ENCODE data around the gene FBXW4. TPM values are rescaled to one million over a fixed set of nuclear protein-coding genes. Genes with fewer than 3 reads are reported as not detected.

The FBXW4 gene
- polyA plus RNA-seq, 1 donor (not counting 4 experiments of a cell fraction or from before 2014, with no cell fraction given), result 22.3 TPM

- DNase-seq (ENCODE audit: low read depth, low spot score), result no peak
- no peaks in the 10 kb centered on the region for H3K79me2 ChIP-seq (ENCODE audit: control insufficient read depth, insufficient read depth, low read length)
- no peak for TF ChIP-seq CTCF (optimal IDR thresholded peaks at IDR 0.05 in 1 of 3, IDR thresholded peaks at IDR 0.05 in 1 of 3, conservative IDR thresholded peaks at IDR 0.05 in 1 of 3; ENCODE audit: extremely low read depth in 1 of 3, insufficient read depth in 2 of 3, low read length in 3 of 3)
- TF ChIP-seq EZH2 (IDR thresholded peaks at IDR 0.05; ENCODE audit: low read length), result no peak
- H3K4me2 ChIP-seq (ENCODE audit: control insufficient read depth, extremely low read depth, insufficient read depth, low read depth, low read length), result no peak overlapping the region
- H3K9ac ChIP-seq (ENCODE audit: control insufficient read depth, extremely low read depth, insufficient read depth, low read length), result no peak overlapping the region
- dilution Hi-C loops (cut with MboI; ENCODE audit: extremely low pct_ligation_motif_present, low sequenced_read_pairs), result no loop called here
- FAIRE-seq, result no peak
- H4K20me1 ChIP-seq (ENCODE audit: control insufficient read depth, extremely low read depth, insufficient read depth, low read length), result no peaks in the 10 kb centered on the region
- no peaks in the 10 kb centered on the region for H3K9me1 ChIP-seq (ENCODE audit: control insufficient read depth, extremely low read depth, insufficient read depth, low read length)
- H3K27me3 ChIP-seq (ENCODE audit: control insufficient read depth, extremely low read depth, insufficient read depth, low read length), result no peaks in the 10 kb centered on the region
- no peaks in the 10 kb centered on the region for H3K4me1 ChIP-seq (ENCODE audit: control insufficient read depth, extremely low read depth, insufficient read depth, low read length)
- no peak overlapping the region for H2AFZ ChIP-seq (ENCODE audit: control insufficient read depth, low read length)
- H3K27ac ChIP-seq (ENCODE audit: control insufficient read depth, insufficient read depth, low read length), result no peak overlapping the region
- H3K4me3 ChIP-seq (ENCODE audit: control insufficient read depth in 2 of 3, extremely low read depth in 1 of 3, insufficient read depth in 2 of 3, low read depth in 1 of 3, low read length in 3 of 3), result no peak overlapping the region
- H3K36me3 ChIP-seq (ENCODE audit: control insufficient read depth in 2 of 2, extremely low read depth in 1 of 2, insufficient read depth in 2 of 2, low read length in 2 of 2), result peaks cover 8 to 12% of the 10 kb centered on the region in 2 experiments
- no peaks in the 10 kb centered on the region for H3K9me3 ChIP-seq (ENCODE audit: control insufficient read depth, low read depth, low read length)
Measured at GRCh38 chr10:101616415-101617101, 78.4 kb downstream of the FBXW4 start.

GRCh38 chr10:101615525-101616116, 79.3 kb downstream of the FBXW4 start:
- H2AFZ ChIP-seq (ENCODE audit: control insufficient read depth, low read length), result no peak overlapping the region
- no peak for DNase-seq (ENCODE audit: low read depth, low spot score)
- H3K4me2 ChIP-seq (ENCODE audit: control insufficient read depth, extremely low read depth, insufficient read depth, low read depth, low read length), result no peak overlapping the region
- no peaks in the 10 kb centered on the region for H3K4me1 ChIP-seq (ENCODE audit: control insufficient read depth, extremely low read depth, insufficient read depth, low read length)
- H3K9me1 ChIP-seq (ENCODE audit: control insufficient read depth, extremely low read depth, insufficient read depth, low read length), result no peaks in the 10 kb centered on the region
- dilution Hi-C loops (cut with MboI; ENCODE audit: extremely low pct_ligation_motif_present, low sequenced_read_pairs), result no loop called here
- H3K27ac ChIP-seq (ENCODE audit: control insufficient read depth, insufficient read depth, low read length), result no peak overlapping the region
- H4K20me1 ChIP-seq (ENCODE audit: control insufficient read depth, extremely low read depth, insufficient read depth, low read length), result no peaks in the 10 kb centered on the region
- peaks cover 15 to 21% of the 10 kb centered on the region in 2 experiments for H3K36me3 ChIP-seq (ENCODE audit: control insufficient read depth in 2 of 2, extremely low read depth in 1 of 2, insufficient read depth in 2 of 2, low read length in 2 of 2)
- FAIRE-seq, result no peak
- H3K27me3 ChIP-seq (ENCODE audit: control insufficient read depth, extremely low read depth, insufficient read depth, low read length), result no peaks in the 10 kb centered on the region
- no peaks in the 10 kb centered on the region for H3K9me3 ChIP-seq (ENCODE audit: control insufficient read depth, low read depth, low read length)
- no peak overlapping the region for H3K4me3 ChIP-seq (ENCODE audit: control insufficient read depth in 2 of 3, extremely low read depth in 1 of 3, insufficient read depth in 2 of 3, low read depth in 1 of 3, low read length in 3 of 3)
- H3K79me2 ChIP-seq (ENCODE audit: control insufficient read depth, insufficient read depth, low read length), result no peaks in the 10 kb centered on the region
- TF ChIP-seq CTCF (optimal IDR thresholded peaks at IDR 0.05 in 1 of 3, IDR thresholded peaks at IDR 0.05 in 1 of 3, conservative IDR thresholded peaks at IDR 0.05 in 1 of 3; ENCODE audit: extremely low read depth in 1 of 3, insufficient read depth in 2 of 3, low read length in 3 of 3) (no peak), EZH2 (IDR thresholded peaks at IDR 0.05; ENCODE audit: low read length) (no peak)
- H3K9ac ChIP-seq (ENCODE audit: control insufficient read depth, extremely low read depth, insufficient read depth, low read length), result no peak overlapping the region
